HG03575 (cell line): ENCODE measurements around the gene SDC1.

Experiments used
- ATAC-seq: cut with Tn5 transposase; IDR thresholded peaks from one replicate; pipeline ENCODE4 v1.9.1; 2021; ENCODE audit not compliant: unreplicated experiment, insufficient number of reproducible peaks, low FRiP score; ENCODE audit errors: extremely low read depth

The SDC1 gene

DNA sequence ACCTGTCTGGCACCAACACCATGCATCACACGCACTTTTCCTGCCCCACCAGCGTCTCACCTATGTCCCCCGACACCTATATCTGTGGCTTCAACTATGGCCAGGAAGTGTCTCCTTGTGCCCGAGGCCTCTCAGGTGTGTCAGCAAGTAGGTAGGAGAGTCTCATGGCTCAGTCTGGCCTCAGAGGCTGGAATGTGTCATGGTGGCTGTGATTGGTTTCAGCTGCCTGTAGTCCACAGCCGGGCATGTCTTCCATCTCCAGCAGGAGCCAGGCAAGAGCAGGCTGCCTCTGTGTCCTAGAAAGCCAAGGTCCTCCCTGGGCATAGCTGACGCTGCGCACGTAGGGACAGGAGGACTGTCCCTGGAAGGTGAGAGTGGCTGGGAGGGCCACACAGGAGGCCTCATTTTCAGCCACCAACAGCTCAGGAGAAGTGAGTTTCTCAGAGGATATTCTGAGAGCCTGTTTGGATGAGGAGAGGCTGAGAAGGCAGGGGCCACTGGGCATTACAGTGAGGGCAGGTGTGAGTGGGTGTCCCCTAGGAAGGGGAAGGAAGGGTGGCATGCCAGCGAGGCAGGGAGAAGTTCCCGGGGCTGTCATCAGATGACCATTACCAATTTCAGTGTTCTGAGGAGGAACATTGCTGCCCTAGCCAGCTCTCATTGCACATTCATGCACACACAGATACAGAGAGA is 47.2 kb downstream of the SDC1 start:
- ATAC-seq: no peak

DNA sequence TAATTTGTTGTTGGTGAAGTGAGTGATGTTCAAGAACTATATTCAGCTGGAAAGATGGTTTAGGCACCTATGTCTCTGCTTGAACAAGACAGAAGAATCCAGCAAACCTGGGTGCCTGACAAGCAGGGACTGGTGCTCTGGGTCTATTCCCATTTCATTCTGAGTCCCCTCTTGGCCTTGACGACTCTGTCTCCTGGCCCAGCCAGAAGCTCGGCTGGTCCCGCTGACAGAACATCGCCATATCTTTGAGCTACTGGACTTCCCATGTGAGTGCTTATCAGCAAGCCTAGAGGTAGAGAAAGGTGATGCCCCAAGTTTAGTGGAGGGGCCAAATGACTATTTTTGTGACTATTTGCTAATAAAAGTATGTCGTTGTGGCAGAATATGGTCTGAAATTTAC is 48.2 kb downstream of the SDC1 start:
- ATAC-seq: no peak

DNA sequence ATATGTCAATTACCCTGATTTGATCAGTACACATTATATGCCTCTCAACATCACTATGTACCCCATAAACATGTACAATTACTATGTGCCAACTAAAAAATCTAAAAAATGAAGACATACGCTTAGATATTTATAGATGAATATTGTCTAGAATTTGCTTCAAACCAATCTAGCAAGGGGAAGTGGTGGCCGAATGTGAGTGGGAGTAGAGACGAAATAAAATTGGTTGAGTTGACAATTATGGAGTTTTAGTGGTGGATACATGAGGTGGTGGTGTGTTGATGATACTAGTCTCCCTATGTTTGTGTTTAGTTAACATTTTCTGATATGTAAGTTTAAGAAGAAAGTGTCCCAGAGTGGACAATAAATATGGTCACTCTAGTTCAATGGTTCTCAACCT is 49.0 kb downstream of the SDC1 start:
- ATAC-seq: no peak

DNA sequence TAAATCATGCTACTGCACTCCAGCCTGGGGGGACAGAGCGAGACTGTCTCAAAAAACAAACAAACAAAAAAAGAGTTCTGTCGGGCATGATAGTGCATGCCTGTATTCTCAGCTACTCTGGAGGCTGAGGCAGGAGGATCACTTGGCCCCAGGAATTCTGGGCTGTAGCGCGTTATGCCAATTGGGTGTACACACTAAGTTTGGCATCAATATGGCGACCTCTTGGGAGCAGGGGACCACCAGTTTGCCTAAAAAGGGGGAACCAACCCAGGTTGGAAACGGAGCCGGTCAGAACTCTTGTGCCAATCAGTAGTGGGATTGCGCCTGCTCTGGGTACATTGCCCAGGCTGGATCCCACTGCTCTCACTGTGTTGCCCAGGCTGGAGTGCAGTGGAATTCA is 49.7 kb downstream of the SDC1 start:
- ATAC-seq: no peak

DNA sequence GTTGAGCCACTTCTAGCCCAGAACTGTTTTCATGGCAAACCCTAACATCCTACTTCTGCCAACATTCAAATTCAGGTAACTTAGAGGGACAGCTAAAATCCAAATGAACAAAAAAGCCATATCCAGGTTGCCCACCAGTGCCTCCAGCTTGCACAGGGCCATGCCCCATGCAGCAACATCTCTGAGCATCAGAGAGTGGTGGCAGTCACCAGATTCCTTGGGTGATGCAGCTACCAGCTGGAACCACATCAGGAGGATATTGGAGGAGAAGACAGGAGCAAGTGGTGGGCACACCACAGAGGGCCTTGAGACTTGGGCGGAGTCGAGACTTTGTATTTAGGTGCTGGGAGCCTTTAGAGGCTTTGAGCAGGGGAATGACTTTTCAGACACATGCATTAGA is 50.5 kb downstream of the SDC1 start:
- ATAC-seq: no peak

DNA sequence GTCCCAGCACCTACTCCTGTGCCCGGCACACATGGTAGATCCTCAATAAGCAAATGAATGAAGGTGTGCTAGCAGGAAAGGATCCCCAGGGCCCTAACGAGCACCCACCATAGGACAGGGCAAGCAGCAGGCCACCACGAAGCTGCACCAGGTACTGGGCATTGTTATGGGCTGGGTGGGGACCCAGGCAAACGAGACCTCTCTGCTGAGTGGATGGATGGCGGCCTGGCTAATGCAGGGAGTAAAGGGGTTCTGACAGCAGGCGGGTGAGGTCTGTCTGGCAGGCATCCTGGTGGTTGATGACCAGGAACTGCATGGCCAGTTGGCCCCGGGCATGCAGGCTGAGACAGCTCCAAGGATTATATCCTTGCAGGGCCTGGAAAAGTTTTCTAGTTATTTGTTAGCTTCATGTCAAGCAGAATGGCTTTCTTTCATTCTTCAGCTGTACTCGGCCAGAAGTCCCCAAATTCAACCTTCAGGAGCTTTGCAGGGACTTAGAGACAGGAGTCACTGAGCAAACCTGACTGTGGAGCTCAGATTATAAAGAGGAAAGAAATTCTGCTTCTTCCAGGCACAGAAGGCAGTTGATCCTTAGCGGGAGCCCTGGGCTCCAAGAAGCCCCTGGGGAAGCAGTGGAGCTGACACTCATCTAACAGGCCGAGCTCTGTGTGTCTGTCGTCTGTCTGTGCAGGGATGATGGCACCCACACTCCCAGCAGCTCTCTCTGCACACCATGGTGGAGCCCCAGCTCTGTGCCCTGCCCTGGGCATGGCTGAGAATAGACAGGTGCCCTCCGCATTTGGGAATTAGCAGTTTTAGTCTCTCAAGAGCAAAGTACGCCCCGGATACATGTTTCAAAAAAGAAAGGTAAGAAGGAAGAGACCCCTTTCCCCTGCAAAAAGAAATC is 51.2 kb downstream of the SDC1 start:
- ATAC-seq: no peak

DNA sequence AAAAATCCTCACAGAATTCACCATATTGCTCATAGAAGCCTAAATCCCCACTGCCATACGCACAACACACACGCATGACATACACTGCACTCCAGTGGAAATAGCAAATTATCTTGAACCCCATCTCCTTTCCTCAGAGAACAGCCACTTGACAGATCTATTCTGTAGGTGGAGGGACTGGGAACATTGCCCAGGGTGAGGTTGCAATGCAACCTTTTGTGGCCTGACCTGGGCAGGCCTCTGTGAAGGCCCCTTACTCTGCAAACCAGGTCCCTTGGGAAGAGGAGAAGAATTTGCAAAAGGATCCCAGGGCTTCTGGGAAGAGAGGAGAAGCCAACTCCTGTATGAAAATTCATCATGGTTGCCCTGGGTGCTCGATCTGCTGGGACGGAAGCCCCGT is 51.9 kb downstream of the SDC1 start:
- no peak for ATAC-seq

DNA sequence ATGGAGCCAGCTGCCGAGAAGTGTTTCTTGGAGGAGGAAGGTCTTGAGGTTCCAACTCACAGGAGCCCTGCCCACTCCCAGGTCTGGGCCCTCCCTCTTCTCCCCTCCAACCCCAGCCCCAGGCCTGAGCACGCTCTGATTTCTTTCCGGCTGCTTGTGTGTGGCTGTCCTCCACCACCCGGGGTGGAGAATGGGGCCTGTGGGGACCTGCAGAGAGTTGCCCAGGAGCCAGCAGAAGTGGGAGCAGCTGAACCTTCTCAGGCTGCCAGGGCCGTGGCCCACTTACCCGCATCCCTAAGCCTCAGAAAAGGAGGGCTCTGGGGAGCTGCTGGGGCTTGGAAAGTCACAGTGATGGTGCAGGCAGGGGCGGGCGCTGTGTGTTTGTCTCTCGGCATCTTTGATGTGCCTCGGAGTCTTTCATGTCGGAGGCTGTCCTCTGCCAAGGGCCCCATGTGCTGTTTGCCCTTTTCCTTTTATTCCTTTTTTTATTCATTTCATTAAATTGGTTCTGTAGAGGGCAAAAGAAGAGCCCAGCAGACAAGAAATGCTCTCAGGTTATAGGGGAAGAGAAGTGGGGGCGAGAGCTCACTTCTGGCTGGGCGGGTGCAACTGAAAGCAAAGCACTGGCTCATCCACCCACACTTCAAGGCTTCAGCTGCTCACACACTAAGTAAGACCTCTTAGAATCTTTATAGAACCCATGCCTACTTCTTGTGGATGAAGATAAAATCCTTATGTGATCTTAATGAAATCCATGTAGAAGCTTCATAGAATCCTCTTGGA is 52.5 kb downstream of the SDC1 start:
- ATAC-seq: no peak

DNA sequence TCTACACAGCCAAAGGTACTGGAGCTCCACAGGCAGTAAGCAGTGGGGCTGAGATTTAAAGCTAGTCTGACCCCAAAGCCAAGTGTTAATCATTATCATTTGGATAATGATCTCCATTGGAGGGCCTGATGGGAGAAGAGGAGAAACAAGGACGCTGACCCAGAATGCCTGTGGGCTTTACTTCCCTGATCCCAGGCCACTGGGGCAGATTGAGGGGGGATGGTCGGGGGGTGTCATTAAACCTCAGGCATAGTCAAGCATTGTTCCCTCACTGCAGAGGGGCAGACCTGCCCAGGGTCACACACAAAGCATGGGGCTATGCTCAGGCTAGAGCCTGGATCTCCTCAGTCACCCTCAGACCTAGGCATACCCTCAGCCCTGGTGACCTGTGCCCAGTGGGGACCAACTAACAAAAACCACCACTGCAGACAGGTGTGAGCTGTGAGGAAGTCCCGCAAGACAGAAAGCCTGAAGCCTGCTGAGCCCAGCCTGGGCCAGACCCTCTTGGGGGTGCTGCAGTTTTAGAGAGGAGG is 53.4 kb downstream of the SDC1 start:
- no peak for ATAC-seq

DNA sequence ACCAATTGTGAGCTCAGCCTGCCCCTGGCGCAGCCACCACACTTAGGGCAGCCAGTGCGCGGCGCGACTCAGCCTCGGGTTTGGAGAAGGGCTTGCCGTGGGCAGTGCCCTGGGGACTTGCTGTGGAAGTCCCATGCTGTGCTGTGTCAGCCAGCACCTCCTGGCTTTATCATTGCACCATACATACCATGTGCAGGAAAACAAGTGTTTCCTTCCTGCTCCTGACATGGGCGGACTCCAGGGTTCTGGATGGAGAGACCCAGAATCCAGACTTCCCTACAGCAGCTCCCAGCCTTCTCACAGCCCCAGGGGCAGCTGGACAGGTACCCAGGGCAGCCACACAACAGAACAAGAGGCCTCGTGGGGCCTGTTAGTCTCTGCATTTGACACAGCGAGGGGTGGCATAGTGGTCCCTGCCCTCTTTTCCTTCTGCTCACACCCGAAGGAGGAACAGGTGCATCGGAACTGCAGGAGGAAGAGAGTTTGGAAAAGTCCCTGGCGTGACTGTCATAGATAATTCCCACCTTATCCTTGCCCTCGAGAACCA is 54.2 kb downstream of the SDC1 start:
- ATAC-seq: no peak

DNA sequence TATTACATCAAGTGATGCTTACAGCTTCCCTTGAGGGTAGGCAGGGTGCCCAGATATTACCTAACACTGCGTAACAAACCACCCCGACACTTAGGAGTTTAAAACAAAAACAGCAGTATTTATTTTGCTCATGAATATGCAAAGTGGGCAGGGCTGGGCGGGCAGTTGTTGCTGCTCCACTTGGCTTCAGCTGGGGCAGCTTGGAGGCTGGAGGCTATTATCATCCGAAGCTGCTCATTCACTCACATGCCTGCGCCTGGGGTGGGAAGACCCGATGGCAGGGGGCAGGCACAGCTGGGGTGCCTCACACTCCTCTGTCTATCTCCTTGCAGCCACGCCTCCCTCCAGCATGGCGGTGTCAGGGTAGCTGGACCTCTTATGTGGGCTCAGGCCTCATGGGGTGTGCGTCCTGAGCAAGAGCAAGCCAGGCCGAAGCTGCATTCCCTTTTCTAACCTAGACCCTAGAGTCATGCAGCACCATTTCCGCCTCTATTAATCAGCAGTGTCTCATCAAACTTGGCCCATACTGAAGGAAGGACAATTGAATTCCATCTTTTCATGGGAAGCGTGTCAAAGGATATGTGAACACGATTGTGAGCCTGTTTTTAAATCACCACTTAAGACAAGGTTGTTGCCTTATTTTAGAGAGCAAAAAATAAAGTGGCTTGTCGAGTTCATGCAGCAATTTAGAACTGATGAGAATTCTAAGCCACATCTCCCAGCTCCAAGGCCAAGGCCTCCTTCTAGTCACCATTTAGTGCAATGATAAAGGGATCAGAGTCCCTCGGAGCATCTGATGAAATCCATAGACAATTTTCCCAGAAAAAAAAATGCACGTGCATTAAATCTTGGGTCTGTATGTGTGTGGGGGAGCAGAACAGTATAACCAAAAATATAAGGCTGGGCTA is 54.9 kb downstream of the SDC1 start:
- ATAC-seq: no peak

DNA sequence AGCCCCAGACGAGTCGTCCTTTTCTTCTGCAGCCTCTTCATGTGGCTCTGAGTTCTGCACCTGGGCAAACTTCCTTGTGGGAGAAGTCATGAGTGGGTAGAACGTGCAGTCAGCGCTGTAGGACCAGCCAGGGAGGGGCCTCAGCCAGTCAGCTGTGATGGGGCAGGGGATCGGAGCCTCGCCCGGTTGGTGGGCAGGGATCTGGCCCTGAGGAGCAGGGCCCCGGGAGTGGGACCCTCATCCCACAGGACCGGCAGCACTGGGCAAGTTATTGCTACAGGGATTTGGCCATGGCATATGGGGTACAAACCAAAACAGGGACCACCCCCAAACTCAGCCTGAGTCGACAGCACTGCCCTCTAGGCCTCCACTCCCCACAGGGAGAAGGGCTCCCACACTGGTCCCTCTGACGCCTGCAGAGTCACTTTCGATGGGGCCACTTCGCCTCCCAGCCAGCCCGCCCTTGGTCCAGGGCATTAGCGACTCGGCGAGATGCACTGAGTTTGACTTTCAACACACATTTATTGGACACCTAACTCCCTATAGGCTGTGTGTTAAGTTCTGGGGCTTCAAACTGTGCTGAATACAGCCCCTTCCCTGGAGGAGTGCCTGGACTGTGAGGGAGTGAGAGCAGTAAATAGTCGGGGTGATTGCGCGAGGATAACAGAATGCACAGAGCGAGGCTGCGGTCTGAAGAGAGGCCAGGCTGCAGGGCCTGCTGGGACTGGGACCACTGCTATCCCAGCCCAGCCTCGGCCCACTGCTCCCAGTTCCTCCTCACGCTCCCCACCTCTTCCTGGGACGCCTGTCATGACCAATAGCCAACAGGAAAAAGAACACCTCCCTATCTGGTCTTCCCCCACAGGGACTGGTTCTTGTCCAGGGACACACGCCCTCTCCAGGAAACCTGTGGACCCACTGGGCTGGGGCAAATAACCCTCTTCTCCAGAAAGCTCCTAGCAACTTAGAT is 55.9 kb downstream of the SDC1 start:
- ATAC-seq: no peak

DNA sequence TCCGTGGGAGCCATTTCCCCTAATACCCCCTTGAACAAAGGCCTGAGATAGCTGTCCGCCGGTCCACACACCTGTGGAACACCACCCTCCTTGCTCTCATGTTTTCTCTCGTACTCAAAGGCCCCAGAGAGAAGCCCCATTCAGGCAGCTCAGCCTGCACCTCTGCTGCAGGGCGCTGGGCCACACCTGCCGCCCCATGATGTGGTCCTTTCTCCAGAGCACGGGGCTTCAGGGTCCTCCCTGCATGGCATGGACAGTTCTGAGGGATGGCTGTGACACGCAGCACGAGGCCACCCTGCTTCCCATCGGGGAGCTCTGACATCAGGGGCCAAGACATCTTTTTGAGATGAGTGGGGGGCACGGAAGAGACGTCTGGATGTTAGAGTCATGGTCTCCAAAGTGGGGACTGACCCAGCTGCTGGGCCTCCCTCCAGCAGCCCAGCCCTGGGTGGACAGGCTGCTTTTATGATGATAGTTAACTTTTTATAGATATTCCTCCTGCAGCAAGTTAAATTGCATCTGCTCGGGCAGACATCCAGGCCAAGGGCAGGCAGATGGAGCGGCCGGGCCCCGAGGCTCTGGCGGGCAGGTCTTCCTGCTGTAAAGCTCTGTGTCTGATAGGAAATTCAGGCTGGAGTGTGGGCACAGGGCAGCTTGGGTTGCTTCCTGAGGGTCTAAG is 56.7 kb downstream of the SDC1 start:
- ATAC-seq: no peak

DNA sequence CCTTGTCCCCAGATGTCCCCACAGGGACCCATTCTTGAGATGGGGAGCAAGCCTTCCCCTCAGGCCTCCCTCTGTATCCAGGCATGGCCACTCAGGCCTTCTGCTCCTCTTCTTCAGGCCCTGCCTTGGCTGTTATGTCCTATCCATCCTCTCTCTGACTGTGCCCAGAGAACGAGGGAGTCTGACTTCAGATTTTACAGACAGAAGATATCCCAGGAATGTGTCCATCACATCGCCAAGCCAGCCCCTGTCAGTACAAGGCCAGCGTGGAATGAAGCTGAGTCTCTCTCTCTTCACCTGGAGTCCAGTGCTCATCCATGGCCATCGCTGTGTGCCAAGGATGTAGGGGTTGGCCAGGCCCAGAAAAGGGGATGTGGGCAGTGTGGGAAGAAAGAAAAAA is 57.6 kb downstream of the SDC1 start:
- ATAC-seq: no peak

DNA sequence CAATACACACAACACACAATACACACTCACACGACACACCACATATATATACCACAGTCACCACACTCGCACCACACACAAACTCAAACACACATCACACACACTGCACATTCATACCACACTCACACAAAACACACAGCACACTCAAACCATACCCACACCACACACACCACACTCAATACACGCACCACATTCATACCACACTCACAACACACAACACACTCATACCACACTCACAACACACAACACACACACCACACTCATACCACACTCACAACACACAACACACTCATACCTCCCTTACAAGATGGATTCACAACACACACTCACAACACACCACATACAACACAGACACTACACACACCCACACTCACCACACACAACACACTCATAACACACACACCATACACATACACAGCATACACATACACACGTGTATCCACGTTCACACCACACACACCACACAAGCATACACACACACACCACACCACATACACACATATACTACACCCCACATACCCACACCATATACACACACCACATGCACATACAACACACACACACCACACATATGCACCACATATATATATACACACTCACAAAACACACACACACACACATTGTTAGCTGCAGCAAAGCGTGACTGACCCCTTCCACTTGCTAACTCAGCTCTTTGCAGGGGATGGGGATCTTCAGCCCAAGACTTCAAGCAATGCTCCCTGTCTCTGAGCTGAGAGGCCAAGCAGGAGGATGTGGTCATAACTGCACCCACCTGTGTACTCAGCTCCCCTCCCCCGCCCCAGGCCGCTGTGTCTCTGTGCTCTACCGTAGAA is 59.0 kb downstream of the SDC1 start:
- no peak for ATAC-seq
